T-helper 2 cell treated with Interferon-gamma antibody and Interleukin-4, amounts not matched to agents 5 μg/mL and 100 μg/mL, for 36 hours (primary cell): ENCODE results near the gene NUDC.
A peak's percentile ranks its signal among the peaks of the same experiment; 100 is the strongest.

Experiments
- DNase-seq: peaks from one replicate; pipeline ENCODE4 v3.0.0; 2021; ENCODE audit warnings: low spot score
- H3K27ac Mint-ChIP-seq: one replicate; pipeline ENCODE4 v1.8.0; 2021; ENCODE audit warnings: mild to moderate bottlenecking, mixed read lengths
- H3K27me3 Mint-ChIP-seq: one replicate; pipeline ENCODE4 v1.8.0; 2021; ENCODE audit warnings: low read depth, mixed read lengths
- H3K36me3 Mint-ChIP-seq: one replicate; pipeline ENCODE4 v1.8.0; 2021; ENCODE audit warnings: low read depth, mixed read lengths
- H3K4me1 Mint-ChIP-seq: one replicate; pipeline ENCODE4 v1.8.0; 2021; ENCODE audit warnings: low read depth, mixed read lengths
- H3K4me3 Mint-ChIP-seq: one replicate; pipeline ENCODE4 v1.8.0; 2022; ENCODE audit warnings: mild to moderate bottlenecking, moderate library complexity, mixed read lengths
- H3K9me3 Mint-ChIP-seq: one replicate; pipeline ENCODE4 v1.8.0; 2021; ENCODE audit warnings: mixed read lengths

NUDC gene

GRCh38 chr1:26996024-26996423, 74.5 kb downstream of the NUDC start:
- H3K27ac Mint-ChIP-seq, result no peak overlapping the region
- no peaks in the 10 kb centered on the region for H3K9me3 Mint-ChIP-seq
- H3K4me1 Mint-ChIP-seq, result peaks cover 22% of the 10 kb centered on the region
- H3K36me3 Mint-ChIP-seq, result no peaks in the 10 kb centered on the region
- no peak for DNase-seq
- peaks cover 53% of the 10 kb centered on the region for H3K27me3 Mint-ChIP-seq
- H3K4me3 Mint-ChIP-seq, result peak overlapping the region; percentile 7
